ENCODE data around the gene ETV6. TPM values are rescaled to one million over a fixed set of nuclear protein-coding genes. Genes with fewer than 3 reads are reported as not detected.
"Not testable (repeated sequence)": the region's sequence is repeated elsewhere in the genome, so short reads cannot be mapped to it uniquely, and the experiment has no call there.

Gene ETV6
- total and polyA plus RNA-seq, 8 donors = 5.1 to 31.6 (median 18.2) TPM

GRCh38 chr12:11907625-11908024, 258.2 kb downstream of the ETV6 start:
- H3K27me3 ChIP-seq = no peaks in the 10 kb centered on the region
- TF ChIP-seq CTCF (IDR thresholded peaks at IDR 0.05) = no peak
- FAIRE-seq = no peak
- H3K4me3 ChIP-seq = no peak overlapping the region
- intact Hi-C loops (cut with DNase I) = no loop called here
- DNase-seq = no peak
- no peaks in the 10 kb centered on the region for H3K9me3 ChIP-seq
- H3K27ac ChIP-seq = no peak overlapping the region
- no peaks in the 10 kb centered on the region for H3K36me3 ChIP-seq
- no peaks in the 10 kb centered on the region for H3K4me1 ChIP-seq
- no peak for ATAC-seq

DNA sequence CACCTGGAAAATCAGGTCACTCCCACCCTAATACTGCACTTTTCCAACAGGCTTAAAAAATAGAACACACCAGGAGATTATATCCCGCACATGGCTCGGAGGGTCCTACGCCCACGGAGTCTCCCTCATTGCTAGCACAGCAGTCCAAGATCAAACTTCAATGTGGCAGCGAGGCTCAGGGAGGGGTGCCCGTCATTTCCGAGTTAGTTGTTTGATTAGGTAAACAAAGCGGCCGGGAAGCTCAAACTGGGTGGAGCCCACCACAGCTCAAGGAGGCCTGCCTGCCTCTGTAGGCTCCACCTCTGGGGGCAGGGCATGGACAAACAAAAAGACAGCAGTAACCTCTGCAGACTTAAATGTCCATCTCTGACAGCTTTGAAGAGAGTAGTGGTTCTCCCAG, 259.9 kb downstream of the ETV6 start:
- DNase-seq; H3K27ac ChIP-seq; H3K4me3 ChIP-seq; intact Hi-C loops (cut with DNase I); H3K27me3 ChIP-seq; ATAC-seq; H3K4me1 ChIP-seq; H3K9me3 ChIP-seq; FAIRE-seq; H3K36me3 ChIP-seq: not testable (repeated sequence)
- 66 to 75% methylated on average over 9 of the region's 9 CpGs for WGBS, 2 donors

DNA sequence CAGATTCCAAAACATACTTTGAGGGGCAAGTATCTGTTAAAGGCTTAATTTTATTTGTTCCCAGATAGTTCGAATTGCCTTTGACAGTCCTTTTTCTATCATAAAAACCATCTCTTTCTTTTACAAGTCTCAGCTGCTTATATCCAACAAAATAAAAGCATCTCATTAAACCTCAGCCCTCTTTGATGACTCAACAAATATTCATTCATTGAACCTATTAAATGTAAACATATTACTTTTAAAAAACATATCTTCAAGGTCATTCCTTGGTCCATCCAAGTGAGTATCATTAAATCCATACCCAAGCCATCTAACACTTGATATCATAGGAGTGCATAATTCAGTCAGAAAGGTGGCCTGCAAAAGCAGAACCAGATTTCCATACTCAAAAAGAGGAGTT, 266.6 kb downstream of the ETV6 start:
- TF ChIP-seq CTCF (IDR thresholded peaks at IDR 0.05) = no peak
- no peak overlapping the region for H3K27ac ChIP-seq
- WGBS, 2 donors = 72 to 92% methylated on average over 1 of the region's 1 CpG
- ATAC-seq (no peak), DNase-seq (no peak), FAIRE-seq (no peak)
- intact Hi-C loops (cut with DNase I) = no loop called here
- H3K36me3 ChIP-seq = no peaks in the 10 kb centered on the region
- H3K27me3 ChIP-seq = no peaks in the 10 kb centered on the region
- no peaks in the 10 kb centered on the region for H3K9me3 ChIP-seq
- no peak overlapping the region for H3K4me3 ChIP-seq
- H3K4me1 ChIP-seq = no peaks in the 10 kb centered on the region

DNA sequence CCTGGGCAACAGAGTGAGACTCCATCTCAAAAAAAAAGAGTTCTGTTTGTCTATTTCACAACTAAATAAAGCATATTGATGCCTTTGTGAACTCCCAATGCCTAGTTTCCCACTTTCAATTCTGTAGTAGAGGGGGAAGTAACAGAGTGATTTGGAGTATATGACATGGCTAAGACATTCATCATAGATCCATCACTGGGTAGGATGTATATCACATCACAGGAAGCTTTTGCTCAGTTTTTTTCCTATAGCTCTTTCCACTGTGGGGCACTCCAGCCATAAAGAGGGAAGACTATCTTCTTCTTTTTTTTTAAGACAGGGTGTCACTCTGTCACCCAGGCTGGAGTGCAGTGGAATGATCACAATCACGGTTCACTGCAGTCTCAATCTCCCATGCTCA, 267.3 kb downstream of the ETV6 start:
- FAIRE-seq (no peak), ATAC-seq (no peak), DNase-seq (no peak)
- Histone ChIP-seq H3K4me1 (no peaks in the 10 kb centered on the region), H3K27ac (no peak overlapping the region), H3K27me3 (no peaks in the 10 kb centered on the region), H3K4me3 (no peak overlapping the region), H3K36me3 (no peaks in the 10 kb centered on the region), H3K9me3 (no peaks in the 10 kb centered on the region)
- intact Hi-C loops (cut with DNase I) = no loop called here
- no peak for TF ChIP-seq CTCF (IDR thresholded peaks at IDR 0.05)
- WGBS, 2 donors = 69 to 82% methylated on average over 1 of the region's 1 CpG

DNA sequence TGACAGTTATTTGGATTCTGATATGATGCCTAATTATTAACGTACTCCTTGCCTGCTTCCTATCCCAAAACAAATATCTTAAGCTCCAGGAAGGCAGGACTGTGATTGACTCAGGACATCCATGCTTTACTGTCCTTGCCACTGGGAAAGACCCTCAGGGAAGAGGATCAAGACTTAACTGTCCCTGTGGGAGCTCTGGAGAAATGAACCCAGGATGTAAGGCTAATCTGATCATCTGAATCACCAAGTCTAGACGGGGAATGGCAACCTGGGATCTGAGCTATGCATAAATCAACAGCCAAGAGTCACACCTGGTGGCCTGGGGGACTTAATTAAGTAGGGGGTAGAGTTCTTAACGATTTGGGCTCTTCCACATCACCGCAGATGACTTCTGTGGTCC, 268.0 kb downstream of the ETV6 start:
- DNase-seq (no peak), ATAC-seq (no peak), FAIRE-seq (no peak)
- H3K4me1 ChIP-seq = no peaks in the 10 kb centered on the region
- intact Hi-C loops (cut with DNase I) = no loop called here
- H3K27ac ChIP-seq = no peak overlapping the region
- no peaks in the 10 kb centered on the region for H3K36me3 ChIP-seq
- no peak for TF ChIP-seq CTCF (IDR thresholded peaks at IDR 0.05)
- no peaks in the 10 kb centered on the region for H3K27me3 ChIP-seq
- H3K9me3 ChIP-seq = no peaks in the 10 kb centered on the region
- no peak overlapping the region for H3K4me3 ChIP-seq
- 48 to 56% methylated on average over 4 of the region's 4 CpGs for WGBS, 2 donors

DNA sequence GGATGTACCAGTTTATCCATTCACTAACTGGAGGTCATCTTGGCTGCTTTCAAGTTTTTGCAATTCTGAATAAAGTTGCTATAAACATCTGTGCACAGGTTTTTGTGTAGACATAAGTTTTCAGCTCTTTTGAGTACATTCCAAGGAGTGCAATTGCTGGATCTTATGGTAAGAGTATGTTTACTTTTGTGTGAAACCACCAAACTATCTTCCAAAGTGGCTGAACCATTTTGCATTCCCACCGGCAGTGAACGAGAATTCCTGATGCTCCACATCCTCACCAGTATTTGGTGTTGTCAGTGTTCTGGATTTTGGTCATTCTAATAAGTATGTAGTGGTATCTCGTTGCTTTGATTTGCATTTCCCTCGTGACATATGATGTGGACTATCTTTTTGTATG, 270.8 kb downstream of the ETV6 start:
- Histone ChIP-seq H3K4me3 (no peak overlapping the region), H3K9me3 (no peaks in the 10 kb centered on the region), H3K27me3 (no peaks in the 10 kb centered on the region), H3K36me3 (no peaks in the 10 kb centered on the region), H3K4me1 (no peaks in the 10 kb centered on the region), H3K27ac (no peak overlapping the region)
- intact Hi-C loops (cut with DNase I) = no loop called here
- FAIRE-seq (no peak), DNase-seq (no peak), ATAC-seq (no peak)
- 91 to 93% methylated on average over 4 of the region's 4 CpGs for WGBS, 2 donors
- TF ChIP-seq CTCF (IDR thresholded peaks at IDR 0.05) = no peak
